AG08396 (cell line): ENCODE results near the gene BICRA.

Experiments used
- DNase-seq: peaks from one replicate; pipeline ENCODE4 v3.0.0; 2012; ENCODE audit warnings: low spot score, mixed read lengths

The BICRA gene

GRCh38 chr19:47601180-47601904 lies 7.6 kb upstream of the BICRA start:
- no peak for DNase-seq

GRCh38 chr19:47603706-47604565 lies 5.0 kb upstream of the BICRA start:
- no peak for DNase-seq

GRCh38 chr19:47607564-47608073 lies 1.3 kb upstream of the BICRA start:
- no peak for DNase-seq

GRCh38 chr19:47608074-47608918 lies 638 bp upstream of the BICRA start:
- peak; percentile 98 for DNase-seq

- DNase-seq: peak; percentile 48
These were observed 1.3 kb downstream of the BICRA start for GRCh38 chr19:47609906-47610894.

GRCh38 chr19:47610902-47611301 lies 2.0 kb downstream of the BICRA start:
- DNase-seq: no peak

GRCh38 chr19:47613165-47614020 lies 4.5 kb downstream of the BICRA start:
- peak; percentile 70 for DNase-seq

GRCh38 chr19:47614021-47614295 lies 5.0 kb downstream of the BICRA start:
- no peak for DNase-seq

GRCh38 chr19:47614559-47614958 lies 5.6 kb downstream of the BICRA start:
- DNase-seq: no peak

GRCh38 chr19:47615230-47615629 lies 6.3 kb downstream of the BICRA start:
- no peak for DNase-seq

- DNase-seq: no peak
These were observed 6.8 kb downstream of the BICRA start for GRCh38 chr19:47615714-47616113.

GRCh38 chr19:47618771-47619170 lies 9.8 kb downstream of the BICRA start:
- peak; percentile 48 for DNase-seq

GRCh38 chr19:47619763-47620162 lies 10.8 kb downstream of the BICRA start:
- no peak for DNase-seq

GRCh38 chr19:47623151-47623920 lies 14.4 kb downstream of the BICRA start:
- DNase-seq: no peak

- DNase-seq: no peak
These were observed 15.0 kb downstream of the BICRA start for GRCh38 chr19:47623921-47624391.

GRCh38 chr19:47625650-47626049 lies 16.7 kb downstream of the BICRA start:
- no peak for DNase-seq

GRCh38 chr19:47626238-47626637 lies 17.3 kb downstream of the BICRA start:
- DNase-seq: no peak

GRCh38 chr19:47628078-47628771 lies 19.3 kb downstream of the BICRA start:
- DNase-seq: no peak

- no peak for DNase-seq
These were observed 21.7 kb downstream of the BICRA start for GRCh38 chr19:47630594-47630993.
